Retina (tissue), 1 donor: Measurements from ENCODE around the gene POU6F2.

Source experiments
- DNase-seq: peaks from one replicate; pipeline ENCODE4 v3.0.0-alpha.2; 2016

The POU6F2 gene

DNA sequence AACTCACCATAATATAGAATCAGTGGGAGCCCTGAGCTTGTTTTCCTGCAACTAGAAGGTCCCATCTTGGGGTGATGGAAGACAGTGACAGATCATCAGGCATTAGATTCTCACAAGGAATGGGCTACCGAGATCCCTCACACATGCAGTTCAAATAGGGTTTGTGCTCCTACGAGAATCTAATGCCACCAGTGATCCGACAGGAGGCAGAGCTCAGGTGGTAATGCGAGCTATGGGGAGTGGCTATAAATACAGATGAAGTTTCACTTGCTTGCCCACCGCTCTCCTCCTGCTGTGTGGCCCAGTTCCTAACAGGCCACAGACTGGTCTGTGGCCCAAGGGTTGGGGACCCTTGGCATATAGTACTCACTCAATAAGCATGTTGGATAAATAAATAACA lies 93.4 kb downstream of the POU6F2 start:
- no peak for DNase-seq

DNA sequence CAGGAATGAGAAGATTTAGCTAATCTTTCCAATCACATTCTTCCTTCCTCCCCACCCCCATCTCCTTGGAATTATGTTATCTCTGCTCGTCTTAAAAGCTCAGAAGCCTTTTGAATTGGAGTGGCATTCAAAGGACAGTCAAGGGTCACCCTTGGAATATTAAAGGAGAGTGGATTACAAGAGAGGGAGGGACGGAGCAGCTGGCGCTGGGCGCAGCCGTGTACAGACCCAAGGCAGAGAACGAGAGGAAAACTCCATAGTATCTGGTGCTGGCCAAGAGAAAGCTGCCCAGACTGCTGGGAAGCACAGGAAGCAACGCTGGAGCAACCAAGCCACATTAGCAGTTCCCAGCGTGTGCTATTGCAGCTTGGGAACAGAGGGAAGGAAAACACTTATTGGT lies 95.7 kb downstream of the POU6F2 start:
- peak; percentile 74 for DNase-seq

DNA sequence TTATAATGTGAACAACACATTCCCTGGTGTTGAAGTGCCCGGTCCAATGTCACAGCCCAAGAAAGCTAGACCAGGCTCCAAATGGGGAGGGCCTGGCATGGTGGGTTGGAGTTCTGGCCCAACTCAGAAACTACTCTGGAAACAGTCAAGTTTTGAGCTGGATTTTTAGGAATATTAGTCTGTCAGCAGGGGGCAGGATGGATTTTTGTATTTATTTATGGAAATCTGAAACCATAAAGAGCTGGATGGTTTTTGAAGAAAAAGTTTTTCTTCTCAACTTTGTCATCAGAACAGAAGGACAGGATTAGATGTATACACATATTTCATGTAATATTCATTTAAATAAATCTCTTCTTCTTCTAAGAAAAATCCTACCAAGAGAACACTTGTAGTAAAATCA lies 97.5 kb downstream of the POU6F2 start:
- no peak for DNase-seq

DNA sequence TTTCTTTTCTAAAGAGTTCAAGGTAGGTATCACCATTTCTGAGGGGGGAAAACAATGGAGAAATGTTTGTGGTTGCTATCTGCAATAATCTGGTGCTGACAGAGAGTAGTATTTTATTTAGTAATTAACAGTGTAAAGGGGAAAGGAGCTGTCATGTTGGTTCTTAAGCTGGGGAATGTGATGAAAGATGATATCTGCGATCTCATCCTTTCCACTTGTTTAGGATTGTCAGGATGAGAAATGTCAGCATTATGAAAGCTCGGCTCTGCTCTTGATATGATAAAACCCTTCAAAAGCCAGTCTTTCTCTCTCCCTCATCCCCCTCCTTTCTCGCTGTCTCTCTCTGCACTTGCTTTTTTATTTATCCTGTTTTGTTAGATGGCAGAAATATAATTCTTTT lies 106.1 kb downstream of the POU6F2 start:
- DNase-seq, result peak; percentile 39

DNA sequence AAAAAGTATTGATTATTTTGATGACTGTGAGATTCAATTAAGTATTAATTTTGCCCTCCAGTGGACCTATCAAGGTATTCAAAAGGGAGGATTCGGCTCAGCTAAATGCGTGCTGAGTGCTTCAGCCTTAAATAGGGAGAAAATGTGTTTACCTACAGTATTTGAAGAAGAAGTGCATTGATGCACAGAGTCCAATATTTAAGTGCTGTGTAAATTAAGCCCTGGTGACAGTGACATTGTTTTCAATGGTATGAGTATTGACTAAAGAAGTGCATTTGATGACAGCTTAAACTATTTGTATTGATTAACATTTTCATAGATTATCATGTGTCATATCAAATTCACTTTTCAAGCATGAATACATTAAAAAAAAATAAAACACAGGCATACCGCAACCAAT lies 106.6 kb downstream of the POU6F2 start:
- peak; percentile 48 for DNase-seq

DNA sequence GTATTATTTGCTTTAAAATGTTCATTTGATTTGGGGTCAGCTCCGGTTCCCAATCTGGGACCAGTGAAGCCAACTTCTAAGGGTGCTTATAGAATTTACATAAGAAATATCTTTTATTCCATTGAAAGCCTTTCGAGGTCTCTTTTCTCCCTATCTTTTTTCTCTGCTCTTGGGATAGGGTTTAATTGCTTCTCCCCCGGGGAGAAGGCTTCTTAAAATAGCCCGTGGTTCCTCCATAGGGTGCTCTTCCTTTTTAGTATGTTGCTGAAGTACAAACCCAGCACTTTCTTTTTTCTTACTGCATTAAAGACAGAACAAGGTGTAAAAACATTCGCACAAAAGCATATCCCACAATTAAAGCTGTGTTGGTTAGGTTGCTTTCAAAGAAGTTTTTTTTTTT lies 107.5 kb downstream of the POU6F2 start:
- DNase-seq, result no peak

DNA sequence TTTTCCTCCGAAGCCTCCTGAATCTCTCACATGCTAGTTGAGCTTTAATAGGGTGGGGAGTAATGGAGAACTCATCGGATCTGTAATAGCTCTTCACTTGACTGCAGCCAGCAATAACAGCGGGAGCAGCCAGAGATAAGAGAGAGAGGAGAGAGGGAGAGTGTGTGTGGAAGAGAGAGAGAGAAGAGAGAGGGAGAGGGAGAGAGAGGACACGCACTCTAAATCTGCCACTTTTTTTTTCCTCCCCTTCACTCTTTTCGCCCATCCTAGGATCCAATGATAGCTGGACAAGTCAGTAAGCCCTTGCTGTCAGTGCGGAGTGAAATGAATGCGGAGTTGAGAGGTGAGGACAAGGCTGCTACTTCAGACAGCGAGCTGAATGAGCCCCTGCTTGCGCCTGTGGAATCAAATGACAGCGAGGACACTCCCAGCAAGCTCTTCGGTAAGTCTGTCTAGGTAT lies 107.9 kb downstream of the POU6F2 start:
- DNase-seq, result peak; percentile 77

DNA sequence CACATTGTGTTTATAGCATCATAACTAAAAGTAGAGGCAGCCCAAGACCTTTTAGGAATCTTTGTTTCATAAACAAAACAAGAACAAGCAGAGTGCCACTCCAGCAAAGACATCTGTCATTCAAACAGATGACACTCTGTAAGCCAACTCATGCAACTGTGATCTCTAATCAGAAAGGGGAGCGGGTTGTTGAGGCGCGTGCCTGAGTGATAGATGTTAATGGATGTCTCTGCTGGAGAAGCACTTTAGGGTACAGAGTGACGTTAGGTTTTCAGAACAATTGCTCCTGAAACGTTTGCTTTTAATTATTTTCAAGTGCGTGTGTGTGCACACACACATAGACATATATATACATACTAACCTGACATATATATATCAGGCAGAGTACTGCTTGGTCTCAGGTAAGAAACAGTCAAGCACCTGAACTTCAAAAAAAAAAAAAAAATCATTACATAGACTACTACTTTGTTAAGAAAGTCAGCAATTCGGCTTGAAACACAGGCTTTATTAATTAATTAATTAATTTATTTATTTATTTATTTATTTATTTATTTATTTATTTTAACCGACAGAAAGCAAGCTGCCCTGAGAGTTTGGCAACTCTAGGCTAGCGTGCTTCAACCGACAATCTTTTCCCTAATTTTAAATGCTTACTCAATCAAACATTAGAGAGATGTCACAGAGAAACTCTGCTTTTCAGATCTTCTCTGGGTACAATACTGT lies 109.1 kb downstream of the POU6F2 start:
- no peak for DNase-seq

DNA sequence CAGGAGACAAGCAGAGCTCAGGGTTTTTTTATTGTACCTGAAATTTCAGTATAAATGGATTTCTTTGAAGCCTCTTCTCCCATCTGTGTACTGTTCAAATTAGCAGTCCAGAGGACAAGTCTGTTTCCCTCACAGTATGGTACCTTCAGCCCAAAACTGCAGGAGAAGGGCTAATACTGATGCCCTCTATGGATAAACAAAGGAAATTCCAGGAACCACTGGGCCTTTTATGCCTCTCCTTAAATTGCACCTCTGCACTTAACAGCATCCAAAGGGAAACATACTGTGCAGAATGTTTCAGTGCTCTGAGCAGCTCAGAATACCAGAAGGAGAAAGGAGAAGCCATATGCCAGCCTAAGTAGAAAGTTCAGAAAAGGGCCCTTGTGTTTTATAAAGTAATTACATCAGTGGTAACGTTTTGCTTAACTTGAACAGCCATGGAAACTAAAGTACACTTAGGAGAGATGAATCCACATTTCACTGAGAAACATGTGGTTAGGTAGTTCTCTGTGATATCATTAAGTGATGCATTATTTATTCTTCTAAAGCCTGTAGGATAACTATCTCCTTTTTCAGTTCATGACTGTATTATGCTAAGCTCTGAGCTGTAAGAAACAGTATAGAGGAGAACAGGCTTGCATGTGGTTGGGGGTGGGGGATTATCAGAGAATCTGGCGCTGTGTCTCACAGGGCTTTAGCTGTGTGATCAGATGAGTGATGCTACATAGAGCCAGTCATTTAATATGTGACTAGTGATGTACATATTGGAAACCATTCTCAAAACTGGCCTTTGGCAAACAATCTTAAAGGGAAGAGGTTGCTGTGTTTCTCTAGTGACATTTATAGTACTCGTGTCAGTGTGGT lies 111.3 kb downstream of the POU6F2 start:
- DNase-seq, result no peak

DNA sequence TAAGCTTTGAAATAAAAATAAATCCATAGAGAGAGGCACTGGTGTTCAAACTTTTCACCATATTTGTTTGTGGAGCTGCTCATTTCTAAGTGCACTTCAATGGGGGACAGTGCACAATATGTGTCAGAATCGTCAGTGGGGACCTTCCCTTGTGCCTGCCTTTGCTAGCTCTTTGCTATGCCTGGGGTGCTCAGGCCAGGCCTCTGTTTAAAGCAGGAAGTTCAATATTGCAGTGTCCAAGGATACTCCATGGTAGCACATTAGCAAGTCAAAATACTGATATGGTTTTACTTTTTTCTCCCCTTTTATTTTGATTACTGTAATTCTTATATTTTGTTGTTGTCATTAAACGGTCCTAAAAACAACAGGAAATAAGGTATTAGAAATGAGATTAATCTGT lies 113.4 kb downstream of the POU6F2 start:
- DNase-seq, result no peak

DNA sequence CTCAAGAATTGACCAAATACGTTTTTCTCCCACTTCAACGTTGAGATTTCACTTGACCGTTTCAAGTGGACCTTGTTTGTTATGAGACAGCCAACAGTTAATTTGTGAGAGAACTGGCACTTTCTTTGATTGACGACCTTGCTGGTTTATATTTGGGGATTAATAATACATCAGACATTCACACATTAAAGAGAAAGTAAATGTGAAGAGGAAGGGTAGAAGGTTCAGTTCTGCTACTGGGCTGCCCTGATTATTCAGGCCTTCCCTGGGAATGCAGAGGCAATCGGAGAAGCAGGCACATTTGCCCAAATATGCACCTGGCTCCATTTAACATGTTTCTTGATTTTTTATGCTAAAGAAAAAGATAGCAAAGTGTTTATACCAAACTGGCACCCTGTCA lies 114.1 kb downstream of the POU6F2 start:
- no peak for DNase-seq

DNA sequence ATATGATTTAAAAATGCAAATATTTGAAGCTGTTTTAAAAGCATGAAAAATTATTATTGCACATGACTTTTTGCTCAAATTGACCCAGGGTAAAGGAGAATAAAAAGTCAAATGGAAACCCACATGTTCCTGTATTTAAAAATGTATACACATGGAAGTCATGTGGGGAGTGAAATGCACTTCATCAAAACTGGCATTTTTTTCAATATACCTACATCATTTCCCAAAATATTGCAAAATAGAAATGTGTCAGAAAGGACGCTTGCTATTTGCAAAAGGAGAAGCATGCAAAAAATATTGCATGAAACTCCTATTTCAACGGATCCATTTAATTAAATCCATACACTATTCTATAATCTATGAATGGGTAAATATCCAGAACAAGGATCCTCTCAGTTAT lies 117.0 kb downstream of the POU6F2 start:
- no peak for DNase-seq

DNA sequence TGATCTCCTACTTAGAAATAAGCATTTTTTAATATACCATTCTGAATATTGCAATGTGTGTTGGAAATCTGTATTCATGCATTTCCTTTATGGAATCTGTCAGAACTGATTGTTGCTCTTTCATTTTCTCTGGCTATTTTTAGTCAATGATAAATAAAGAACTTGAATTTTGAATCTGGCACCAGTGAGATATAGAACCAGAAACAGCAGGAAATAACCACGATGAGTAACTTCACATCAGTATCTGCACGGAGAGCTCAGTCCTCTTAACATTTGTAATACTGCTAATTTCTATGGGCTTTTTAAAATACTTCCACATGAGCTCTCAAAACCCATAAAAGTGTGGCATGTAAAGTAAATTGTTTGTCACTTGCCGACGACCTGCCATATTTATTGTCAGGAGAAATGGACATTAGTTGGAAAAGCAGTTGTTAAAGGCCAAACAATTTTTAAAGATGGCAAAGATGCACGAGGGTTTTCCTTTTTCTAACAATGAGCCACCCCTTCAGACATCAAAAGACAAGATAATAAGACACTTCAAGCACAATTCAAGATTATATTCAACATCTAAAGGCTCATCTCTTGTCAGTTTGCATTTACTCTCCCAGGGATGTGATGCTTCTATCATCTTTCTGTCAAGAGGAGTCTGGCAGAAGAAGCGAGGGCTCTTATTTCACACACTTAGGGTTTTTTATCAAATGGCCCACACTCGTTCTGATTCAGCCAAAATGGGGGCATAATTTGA lies 118.3 kb downstream of the POU6F2 start:
- DNase-seq, result peak; percentile 24

DNA sequence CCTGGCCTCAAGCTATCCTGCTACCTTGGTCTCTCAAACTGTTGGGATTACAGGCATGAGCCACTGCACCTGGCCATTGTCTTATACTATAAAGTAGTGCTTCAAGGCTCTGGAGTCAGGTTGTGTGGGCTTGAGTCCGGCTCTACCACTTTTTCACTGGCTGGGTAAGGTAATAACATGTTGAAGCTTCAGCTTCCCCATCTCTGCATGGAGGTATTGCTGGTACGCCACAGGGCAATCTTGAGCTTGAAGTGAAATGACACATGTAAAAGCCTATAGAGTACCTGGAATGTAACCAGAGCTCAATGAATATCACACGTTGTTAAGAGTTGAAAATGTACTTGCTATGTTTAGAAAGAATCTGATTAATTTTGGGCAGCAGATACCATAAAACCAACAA lies 120.8 kb downstream of the POU6F2 start:
- no peak for DNase-seq

DNA sequence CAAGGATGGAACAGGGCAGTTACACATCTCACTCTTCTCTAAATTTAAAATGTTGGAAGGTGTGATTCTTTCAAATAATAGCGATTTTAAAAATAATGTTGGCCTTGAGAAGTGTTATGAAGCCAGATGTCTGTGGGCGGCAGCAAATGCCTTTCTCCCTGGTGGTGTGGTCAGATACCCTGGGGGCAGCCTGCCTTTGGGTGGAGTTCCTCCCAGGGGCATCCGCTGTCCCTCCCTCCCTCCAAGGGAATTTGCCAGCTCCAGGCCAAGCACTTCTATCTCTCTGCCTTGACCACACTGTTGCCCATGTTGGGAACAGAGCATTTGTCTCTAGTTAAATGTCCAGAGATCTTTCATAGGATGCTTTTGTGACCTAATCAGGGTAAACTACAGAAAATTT lies 121.4 kb downstream of the POU6F2 start:
- DNase-seq, result no peak

DNA sequence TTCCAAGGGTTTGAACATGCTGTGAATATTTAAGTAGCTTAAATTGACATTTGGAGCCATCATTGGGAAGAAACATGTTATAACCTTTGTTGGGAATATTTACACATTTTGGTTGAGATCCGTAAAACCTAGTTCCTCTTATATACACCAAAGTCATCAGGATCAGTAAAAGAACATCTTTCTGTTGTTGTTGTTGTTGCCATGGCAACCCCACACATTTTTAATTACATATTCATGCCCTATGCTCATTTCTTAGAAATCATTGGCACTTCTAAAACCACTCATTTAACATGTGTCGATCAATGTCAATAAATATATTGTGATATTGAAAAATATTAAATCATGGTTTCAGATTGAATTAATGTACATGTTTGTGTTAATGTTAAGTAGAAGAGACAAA lies 122.6 kb downstream of the POU6F2 start:
- DNase-seq, result no peak

DNA sequence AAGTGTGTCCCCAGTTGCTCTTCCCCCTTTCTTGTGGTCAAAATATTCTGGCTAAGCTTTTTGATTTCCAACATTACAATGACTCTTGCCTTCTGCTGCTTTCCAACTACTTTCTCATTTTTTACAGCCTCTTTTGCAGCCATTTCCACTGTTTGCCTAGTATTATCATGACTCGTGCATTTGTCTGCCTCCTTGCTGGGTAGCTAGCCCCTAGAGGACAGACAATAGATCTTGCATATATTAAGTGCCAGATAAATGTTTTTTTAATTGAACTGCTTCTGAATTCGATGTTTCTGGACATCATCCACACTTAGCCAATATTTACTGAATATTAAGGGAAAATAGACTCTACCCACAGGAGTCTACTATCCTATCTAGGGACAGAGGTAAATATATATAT lies 124.5 kb downstream of the POU6F2 start:
- no peak for DNase-seq

DNA sequence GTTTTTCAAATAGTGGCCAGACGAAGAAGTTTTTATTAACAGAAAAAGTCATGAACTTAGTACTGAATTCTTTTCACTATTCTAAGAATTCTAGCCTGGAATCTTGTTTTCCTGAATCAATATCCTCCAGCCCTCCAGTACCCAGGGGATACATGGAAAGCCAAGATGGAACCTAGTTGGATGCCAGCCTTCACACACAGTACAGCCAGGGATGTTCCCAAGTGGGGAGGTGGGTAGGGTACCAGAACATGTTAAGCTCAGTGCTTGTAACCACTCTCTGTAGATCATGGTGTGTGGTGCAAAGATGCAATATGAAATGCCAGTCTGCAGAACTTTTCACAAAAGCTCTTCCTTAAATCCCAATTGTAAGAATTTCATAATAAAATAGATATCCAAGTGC lies 128.0 kb downstream of the POU6F2 start:
- DNase-seq, result no peak

DNA sequence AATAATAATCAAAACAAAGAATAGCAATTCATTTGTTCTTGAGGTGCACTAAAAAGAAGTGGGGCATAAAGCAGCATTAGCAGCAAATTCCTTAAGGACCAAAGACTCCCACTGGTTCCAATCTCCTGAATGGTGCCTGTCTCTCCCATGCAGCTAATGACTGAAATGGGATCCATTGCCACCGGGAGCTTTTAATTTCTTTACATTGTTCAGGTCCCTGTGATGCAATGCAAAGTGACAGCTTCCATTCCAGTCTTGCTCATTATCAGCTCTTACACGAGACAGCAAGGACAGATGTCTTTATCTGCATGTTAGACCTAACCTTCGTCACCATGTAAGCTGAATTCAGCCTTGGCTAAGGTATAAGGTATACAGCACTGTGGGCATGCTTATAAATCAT lies 148.1 kb downstream of the POU6F2 start:
- DNase-seq, result peak; percentile 84

DNA sequence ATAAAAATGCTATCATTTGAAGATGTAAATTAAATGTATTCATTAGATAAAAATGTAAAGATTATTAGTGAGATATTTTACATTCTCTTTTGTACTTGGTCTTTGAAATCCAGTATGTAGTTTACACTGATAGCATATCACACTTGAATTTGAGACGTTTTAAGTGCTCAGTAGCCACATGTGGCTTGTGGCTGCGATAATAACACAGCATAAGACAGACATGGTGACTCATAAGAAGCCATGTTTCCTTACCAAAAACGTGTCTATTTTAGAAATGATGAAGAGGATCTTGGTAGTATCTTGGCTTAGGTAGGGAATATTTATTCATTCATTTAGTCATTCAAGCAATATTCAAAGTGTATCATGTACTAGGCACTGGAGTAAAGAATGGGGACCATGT lies 149.3 kb downstream of the POU6F2 start:
- DNase-seq, result no peak

DNA sequence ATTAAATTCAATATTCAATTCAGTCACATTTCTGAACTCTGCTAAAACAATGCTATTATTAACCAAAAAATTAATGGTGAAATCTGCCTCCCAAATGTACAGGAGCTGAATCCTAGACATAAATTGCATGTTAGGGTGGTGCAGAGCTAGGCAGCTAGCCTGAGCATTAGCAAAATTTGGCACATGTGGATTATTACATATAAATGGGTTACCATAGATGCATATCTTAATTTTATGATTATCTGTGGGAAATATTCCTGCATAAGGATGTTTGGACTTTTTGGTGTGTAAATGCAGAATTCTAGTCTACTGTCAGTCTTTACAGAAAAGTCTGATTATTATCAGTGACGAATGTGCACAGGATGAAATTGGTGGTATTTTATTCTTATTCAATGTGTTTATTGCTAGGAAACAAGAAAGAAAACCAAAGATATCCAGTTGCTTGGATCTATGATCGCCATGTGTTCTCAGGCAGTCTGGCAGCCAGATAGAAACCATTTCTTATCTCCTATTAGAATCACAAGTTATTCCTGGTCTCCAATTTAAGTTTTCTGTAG lies 150.7 kb downstream of the POU6F2 start:
- DNase-seq, result no peak

DNA sequence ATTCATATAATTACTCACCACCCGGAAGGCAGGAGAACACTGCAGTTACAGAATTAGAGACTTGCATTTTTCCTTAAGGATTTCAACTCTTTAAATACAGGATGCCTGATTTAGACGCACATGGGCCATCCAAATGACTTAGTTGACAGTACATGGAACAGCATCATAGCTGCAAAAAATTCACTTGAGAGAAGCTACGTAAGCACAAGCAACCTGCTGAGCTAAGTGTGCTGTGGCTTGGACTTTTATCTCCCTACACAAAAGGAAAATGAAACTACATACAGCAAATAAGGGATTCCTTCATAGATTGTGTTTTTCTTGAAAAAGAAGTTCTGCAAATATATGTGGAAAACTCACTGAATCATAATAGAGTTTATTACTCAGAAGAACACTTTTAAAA lies 152.6 kb downstream of the POU6F2 start:
- no peak for DNase-seq

DNA sequence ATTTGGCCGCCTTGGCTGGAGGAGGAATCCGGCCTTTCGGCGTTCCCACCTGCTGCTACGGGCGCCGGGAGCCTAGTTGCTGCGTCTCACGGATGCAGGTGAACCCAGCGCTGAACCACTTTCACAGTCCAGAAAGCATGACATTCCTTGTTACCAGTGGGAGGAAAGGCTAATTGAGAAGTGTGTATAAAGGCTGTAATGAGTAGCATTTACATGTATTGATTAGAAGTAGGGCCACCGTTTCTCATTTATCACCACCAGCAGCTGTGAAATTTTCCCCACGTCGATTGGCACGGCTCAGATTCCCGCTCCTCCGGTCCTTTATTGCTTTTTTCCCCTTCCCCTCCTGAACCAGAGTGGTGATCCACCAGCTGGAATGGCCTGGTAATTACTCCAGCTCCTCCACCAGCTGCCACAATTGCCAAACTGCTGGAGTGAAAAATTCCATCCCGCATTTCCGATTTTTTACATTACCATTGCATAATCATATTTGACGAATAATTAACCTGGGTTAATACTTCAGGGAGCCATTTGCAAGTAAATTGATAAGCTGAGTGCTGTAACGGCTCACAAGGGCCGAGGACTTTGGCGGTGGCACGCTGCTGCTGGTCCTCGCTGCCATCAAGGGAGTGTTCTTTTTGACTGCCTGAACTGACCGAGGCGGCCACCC lies 153.3 kb downstream of the POU6F2 start:
- peak; percentile 69 for DNase-seq
